Activated CD8-positive, alpha-beta memory T cell treated with anti-CD3 and anti-CD28 coated beads, Interleukin-2, amount 50 U/mL, for 4 hours (primary cell): ENCODE data around the gene SLC6A17.

Experiments used
- DNase-seq: peaks from one replicate; pipeline ENCODE4 v3.0.0-alpha.2; 2020

Gene SLC6A17

DNA sequence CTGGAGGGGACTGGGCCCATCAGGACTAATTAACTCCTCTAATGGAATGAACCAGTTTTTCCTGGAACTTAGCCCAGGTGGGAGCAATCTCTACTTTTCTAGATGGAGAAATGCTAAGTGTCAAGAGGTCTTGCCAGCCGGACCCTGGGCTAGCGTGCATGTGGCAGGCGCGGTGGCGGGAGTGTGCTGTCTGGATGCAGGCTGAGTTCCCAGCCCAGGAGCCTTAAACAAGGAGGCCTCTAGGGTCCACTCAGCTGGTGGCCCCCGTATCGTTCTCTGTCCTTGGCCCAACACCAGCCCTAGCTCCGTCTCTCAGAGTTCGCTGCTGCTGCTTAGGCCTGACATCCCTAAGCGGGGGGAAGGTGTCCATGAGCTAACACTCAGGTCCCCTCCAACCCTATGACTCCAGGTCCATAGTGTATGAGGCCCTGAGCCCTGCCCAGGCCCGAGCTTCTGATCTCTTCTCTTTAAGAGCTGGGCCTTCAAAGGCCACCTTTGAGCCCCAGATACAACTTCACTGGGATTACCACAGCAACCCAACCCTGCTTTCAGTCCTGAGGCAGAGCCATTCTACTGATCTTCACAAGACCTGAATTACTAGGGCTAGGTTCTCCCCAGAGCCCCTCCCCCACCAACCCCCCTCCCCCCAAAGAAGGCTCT is 56.1 kb downstream of the SLC6A17 start:
- DNase-seq: no peak

DNA sequence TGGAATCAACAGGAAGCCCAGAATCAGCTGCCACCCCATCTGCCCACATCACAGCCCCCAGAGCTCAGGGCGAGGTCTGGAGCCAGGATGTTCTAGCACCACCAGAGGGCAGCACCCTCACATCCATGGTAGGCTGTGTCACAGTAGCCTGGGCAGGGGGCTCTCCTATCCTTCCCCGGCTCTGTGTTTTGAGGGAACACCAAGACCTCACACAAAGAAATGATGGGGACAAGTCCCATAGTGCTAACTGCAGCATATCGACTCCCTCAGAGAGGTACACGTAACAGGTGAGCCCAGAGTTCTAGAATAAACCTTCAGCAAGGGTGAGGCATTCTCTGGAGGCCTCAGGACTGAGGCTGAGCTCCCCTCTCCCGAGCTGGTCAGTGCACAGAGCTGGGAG is 57.5 kb downstream of the SLC6A17 start:
- peak; percentile 79 for DNase-seq

DNA sequence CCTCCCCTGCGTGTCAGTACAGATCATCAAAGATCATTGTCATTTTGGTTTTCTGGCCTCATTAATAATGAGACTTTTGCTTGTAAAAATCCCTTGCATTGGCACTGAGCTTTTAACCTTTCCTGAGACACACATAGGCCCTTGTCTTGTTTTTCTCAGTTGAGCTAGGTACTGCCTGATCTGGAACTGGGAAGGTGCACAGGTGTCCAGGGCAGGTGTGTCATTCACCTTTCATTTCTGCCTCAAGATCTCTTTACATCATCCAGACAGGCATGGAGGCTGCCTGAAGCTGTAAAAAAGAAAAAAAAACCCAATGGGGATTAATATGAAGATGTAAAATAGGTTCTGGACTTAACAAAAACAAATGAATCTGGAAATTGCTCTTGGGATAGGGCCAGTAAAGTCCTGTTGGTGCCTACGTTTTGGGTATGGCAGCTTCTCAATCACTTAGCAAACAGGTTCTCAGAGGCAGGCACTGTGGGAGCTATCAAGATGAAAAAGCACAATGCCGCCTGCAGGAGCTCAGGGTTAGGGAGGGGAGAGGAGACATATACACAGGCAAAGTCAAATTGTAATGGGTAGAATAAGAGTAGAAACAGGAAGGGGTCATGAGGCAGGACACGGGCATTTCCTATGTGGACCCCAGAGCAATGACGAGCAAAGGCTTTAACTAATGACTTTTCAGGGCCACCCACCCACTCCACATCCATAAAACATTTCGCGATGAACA is 58.8 kb downstream of the SLC6A17 start:
- DNase-seq: no peak

DNA sequence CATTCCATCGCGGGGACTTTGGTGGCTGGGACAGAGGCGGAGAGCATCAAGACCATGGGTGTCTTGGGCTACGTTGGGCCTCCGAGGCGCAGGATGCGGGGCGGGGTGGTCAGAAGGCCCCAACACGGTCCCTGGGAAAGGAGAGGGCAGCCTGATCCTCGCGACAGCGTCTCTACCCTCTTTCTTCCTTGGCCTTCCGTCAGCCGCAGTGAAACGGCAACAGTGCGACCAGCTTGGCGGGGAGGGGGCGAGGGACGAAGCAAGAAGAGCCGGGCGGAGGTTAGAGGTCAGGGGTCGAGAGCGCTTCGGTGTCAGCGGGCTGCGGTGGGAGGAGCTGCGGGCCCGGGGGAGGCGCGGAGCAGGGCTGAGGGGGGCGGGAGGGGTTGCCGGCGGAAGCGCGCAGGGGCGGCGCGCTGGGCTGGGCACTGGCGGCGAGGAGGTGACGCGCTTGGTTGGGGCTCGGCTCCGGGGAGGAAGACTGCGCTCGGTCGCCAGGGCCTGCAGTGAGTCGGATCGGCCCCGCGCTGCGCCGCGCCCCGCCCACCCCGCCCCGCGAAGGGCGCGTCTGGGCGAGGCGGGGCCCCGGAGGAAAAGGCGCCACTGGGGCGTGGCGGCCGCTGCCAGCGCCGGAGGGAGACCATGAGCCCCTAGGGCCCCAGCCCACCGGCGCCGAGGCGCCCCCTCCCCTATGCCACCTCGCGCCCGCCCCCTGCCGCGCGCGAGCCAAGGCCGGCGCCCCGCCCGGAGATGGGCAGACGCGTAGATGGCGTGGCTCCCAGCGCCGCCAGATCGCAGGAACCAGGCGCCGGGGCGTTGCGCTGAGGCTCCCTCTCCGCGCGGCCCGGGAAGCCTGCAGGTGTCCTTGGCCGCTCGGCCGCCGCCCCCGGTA is 59.7 kb downstream of the SLC6A17 start, which contains the start of gene KCNC4:
Gene KCNC4, plus strand, starts transcription at position 600 of the 889 bp plus-strand sequence. CDS start 1,186 bp downstream, outside the sequence.
- DNase-seq: peak; percentile 91

DNA sequence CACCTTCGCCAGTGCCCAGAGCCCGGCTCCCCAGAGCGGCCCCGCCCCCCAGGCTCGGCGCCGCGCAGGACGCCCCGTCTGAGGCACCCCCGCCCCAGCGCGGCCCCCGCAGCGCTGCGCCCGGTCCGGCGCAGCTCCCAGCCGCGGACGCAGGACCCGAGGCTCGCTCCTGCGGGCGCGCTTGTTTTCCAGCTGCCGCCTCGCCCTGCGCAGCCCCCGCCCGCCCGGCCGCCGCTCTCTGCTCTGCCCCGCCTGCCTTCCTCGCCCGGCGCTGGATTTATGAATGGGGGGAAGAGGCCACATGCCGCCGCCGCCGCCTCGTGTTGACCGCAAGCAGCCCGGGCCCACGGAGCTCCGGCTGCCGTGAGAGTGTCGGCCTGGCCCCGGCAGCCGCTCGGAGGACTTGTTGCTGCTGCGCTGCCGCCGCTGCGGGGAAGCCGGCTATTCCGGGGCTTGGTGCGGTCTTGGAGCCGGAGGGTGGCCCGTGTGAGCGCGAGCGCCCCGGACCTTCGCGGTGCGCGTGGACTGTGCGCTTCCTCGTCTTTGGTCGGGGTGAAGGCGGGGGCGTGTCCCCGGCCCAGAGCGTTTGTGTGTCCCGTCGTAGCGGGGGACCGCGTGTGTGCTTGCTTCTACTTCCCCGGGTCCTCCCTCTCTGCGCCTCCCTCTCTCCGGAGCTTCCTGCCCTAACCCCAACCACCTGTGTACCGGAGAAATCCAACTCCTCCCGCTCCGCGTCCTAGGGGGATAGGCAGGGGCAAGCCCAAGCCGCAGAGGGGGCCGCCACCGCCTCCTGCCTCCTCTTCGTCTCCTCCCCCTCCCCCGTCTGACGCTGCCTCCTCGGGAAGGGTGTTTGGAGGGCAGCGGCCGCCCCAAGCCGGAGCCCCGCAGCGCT is 60.6 kb downstream of the SLC6A17 start:
- peak; percentile 55 for DNase-seq

DNA sequence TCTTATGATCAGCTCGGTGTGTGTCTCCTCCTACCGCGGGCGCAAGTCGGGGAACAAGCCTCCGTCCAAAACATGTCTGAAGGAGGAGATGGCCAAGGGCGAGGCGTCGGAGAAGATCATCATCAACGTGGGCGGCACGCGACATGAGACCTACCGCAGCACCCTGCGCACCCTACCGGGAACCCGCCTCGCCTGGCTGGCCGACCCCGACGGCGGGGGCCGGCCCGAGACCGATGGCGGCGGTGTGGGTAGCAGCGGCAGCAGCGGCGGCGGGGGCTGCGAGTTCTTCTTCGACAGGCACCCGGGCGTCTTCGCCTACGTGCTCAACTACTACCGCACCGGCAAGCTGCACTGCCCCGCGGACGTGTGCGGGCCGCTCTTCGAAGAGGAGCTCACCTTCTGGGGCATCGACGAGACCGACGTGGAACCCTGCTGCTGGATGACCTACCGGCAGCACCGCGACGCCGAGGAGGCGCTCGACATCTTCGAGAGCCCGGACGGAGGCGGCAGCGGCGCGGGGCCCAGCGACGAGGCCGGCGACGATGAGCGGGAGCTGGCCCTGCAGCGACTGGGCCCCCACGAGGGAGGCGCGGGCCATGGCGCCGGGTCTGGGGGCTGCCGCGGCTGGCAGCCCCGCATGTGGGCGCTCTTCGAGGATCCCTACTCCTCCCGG is 61.3 kb downstream of the SLC6A17 start:
- peak; percentile 52 for DNase-seq

DNA sequence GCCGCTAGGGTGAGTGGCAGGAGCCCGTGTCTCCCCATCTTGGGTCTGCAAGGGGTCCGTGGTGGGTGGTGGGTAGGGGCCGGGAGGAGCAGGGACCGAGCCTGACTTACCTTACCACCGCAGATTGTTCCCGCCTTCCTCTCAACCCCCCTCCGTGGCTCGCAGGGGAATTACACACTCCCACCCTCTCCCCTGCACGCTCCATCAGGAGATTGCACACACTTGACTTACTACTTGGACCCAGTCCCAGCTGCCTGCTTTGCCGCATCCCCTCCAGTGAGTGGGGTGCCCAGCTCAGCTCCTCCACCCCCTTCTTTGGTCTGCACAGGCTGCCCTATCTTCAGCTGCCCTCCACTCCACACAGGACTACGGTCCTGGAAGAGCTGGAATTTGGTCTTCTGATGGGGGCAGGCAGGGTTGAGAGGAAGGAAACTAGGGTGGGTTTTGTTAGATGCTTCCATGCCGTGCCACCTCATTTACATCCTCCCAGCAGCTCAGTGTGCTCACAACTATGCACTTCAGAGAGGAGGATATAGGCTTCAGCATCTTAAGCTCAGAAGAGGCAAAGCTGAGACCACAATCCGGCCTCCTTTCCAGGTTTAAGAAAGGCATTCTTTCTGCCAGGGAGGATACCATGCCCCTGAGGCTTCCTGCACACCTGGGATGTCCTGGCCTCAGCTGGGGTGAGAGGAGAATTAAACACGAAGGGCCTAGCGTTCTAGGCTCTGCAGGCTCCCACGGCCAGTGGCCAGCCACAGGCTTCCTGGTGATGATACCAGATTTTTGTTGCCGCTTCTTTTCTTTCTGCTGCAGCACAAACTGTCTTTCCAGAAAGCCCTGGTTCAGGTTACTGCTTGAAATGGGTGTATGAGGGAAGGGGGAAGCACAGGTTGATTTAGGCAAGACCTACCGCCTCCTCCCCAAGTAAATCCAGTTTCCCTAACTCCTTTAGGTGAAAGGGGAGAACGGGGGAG is 62.2 kb downstream of the SLC6A17 start:
- DNase-seq: no peak

DNA sequence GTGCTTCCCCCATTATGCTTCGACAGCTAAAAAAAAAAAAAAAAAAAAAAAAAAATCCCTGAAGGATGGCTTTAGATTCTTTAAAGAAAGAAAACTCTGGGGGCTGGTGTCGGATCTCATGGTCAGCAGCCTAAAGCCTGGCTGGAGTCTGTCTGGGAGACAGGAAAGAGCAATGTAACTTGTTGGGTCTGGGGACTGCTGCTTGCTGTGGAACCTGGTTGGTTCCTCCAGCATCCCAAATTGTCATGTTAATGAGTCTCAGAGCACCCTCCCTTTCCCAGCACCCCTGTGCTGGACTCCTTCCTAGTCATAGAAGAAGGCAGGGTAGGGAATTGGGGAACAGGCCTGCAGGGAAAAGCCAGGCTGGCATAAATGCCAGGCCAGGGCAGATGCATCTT is 62.8 kb downstream of the SLC6A17 start:
- no peak for DNase-seq

DNA sequence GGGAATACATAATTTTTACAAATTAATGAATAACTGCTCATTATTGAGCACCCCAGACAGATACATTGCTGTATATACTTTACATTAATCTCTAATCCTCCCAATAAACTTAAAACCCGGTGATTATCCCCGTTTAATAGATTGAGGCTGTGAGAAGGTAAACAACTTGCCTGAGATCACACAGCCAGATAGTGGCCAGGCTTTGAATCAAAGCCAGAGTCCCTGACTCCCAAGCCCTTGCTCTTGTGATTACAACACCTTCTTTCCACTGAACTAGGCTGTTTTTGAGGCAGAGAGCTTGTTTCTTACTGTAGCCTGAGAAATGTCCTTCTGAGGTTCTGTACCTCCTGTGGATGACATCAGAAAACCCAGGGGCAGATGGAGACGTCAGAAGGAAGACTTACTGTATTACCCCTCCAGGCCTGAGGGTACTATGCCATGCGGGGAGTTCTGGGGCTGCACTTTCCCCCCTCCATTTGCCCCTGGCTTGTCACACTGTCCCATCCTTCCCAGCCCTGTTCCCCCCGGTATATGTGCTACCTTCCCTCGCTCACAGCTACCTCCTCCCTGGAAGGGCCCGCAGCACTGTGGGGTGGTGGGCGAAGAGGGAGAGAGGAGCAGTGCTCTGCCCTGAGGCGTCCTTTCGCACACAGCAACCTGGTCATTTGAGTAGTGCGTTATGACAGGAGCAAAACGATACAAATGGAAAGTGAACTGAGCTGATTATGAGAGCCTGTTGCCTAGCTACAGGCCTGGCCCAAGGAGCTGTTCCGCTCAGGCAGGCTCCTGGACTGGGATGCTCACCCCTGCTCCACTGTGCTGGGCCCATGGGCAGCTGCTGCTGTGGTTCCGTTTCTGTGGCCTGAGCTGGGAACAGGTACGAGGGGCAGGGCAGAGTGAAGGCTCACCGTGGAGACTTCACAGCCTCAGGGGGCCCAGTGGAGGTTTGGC is 64.4 kb downstream of the SLC6A17 start:
- no peak for DNase-seq

DNA sequence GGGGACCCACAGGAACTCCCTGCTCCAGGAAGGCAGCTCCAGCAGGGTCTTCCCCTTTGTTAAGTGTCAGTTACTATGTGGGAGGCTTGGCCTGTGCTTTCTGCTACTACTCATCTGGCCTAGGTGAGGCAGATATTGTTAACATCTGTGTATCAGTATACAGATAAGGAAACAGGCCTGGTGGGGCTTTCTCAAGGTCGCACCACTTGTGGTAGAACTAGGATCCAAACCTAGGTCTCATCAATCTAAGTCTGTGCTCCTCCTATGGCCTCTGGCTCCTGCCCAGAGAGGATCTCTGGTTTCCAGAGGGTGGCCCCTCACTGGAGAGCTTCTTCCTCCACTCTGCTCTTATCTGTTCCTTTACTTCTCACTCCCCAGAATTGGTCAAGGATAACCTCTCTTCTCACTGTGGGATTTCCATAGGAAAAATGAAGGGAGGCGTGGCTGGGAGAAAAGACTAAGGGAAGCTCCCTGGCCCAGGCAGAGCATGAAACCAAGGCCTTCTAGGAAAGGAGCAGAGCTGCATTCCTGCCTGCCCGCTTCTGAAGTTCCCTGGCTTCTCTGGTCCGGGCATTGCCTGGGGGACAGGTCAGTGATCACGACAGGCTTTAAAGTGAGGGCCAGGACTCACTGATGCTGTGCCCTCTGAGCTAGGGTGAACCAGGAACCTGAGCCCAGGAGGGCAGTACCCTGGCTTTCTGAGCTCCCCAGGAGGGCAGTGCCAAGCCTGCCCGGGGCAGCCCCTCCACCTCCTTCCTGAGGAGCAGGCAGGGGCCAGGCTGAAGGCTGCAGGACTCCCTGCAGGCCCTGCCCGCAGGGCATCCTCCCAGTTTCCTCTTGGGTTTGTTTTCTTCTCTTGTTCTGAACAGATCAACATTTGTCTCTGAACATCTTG is 65.6 kb downstream of the SLC6A17 start:
- no peak for DNase-seq

DNA sequence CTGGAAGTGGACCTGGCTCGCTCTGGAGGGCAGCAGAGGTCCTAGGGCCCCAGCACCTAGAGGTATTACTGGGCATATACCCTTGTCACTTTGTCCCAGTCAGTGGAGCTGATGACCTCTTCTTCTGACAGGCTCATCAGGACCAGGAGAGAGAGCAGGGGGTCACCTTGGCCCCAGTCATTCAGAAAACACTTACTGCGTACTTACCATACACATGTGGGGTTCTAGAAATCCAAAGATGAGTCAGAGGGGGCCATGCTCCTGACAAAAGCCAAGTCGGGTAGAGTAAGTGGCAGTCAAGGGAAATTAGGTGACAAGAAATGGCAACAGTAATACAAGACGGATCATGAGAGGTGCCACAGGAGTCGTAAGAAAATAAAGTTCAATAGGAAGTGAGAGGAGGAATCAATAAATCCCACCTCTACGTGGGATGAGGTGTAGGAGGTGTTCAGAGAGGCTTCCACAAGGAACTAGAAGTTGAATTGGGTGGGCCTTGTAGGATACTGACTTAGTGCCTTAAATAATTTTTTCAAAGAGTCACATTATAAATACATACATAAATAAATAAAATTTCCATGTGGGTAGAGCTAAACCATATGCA is 66.7 kb downstream of the SLC6A17 start:
- no peak for DNase-seq

DNA sequence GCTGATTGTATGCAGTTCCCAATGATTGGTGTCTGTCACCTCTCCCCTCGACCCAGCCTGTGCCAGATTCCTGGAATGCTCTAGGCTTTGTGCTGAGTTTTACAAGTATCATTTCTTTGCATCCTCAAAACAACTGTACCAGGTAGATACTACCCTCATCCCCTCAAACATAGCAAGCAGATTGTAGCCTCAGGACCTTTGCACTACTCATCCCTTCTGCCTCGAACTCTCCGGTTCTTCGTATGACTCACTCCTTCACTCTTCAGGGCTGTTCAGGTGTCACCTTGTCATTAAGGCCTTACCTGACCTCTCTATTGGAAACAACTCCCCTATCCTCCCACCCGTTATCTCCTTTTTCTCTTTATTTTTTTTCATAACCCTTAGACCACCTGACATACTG is 67.8 kb downstream of the SLC6A17 start:
- DNase-seq: no peak

DNA sequence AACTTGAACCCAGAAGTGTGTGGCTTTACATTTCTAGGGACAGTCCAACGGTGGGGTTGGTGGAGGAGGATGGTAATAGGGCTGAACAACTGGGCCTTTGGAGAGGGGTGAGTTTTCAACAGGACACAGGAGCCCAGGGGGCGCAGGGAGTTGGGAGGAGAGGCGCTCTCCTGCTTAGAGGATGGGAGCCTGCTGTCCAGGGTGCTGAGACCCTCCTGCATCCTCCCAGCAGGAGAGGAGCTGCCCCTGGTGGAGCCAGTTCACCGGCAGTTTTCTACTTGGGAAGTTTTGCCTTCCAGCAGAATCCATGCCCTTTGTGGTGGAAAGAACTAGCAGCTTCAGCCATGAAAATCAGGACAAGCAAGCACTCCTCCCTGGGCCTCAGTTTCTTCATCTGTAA is 68.4 kb downstream of the SLC6A17 start:
- no peak for DNase-seq

DNA sequence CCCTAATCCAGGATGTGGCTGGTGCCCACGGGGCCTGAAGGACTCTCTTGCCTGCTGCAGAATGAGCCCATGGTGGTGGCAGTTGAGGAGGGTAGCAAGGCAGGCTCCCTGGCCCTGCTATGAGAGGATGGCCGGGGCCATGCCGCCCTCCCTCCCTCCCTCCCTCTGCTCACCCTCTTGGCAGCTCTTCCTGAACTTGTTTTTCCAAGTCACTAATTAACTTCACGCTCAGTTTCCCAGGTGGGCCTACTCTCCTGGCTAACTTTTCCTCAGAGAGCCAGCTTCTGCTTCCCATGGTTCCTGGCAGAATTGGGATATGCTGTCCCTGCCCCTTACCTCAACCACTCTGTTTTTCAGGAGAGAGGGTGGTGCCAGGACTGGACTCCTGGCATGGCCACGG is 70.0 kb downstream of the SLC6A17 start:
- no peak for DNase-seq

DNA sequence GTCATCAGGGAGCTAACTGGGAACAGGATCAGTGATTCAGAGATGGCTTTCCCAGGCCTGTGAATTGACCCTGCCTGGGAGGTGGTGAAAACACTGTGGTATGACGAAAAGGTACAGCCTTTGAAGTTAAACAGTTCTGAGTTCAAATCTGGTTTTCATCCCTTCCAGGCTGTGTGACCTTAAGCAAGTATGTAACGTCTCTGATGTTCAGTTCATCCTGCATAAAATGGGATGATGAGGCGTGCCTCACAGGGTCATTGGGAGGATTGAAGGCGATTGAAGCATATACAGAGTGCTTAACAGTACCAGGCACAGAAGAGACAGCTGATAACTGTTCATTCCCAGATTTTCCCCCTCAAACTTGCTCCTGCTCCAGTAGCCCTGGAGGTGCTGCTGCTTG is 70.8 kb downstream of the SLC6A17 start:
- DNase-seq: no peak

DNA sequence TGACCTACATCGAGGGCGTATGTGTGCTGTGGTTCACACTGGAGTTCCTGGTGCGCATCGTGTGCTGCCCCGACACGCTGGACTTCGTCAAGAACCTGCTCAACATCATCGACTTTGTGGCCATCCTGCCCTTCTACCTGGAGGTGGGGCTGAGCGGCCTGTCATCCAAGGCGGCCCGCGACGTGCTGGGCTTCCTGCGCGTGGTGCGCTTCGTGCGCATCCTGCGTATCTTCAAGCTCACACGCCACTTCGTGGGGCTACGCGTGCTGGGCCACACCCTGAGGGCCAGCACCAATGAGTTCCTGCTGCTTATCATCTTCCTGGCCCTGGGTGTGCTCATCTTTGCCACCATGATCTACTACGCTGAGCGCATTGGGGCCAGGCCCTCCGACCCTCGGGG is 72.8 kb downstream of the SLC6A17 start:
- no peak for DNase-seq

DNA sequence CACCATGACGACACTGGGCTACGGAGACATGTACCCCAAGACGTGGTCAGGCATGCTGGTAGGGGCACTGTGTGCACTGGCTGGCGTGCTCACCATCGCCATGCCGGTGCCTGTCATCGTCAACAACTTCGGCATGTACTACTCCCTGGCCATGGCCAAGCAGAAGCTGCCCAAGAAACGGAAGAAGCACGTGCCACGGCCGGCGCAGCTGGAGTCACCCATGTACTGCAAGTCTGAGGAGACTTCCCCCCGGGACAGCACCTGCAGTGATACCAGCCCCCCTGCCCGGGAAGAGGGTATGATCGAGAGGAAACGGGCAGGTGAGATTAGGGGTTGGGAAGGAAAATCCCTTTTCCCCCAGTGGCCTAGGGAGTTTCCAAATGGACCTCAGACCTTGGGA is 73.3 kb downstream of the SLC6A17 start:
- DNase-seq: no peak
